ENCODE results near the gene TNFAIP8L1. TPM values are rescaled to one million over a fixed set of nuclear protein-coding genes. Genes with fewer than 3 reads are reported as not detected.

The TNFAIP8L1 gene
- total RNA-seq, 1 experiment from 2014 or later = 3.6 TPM

DNA sequence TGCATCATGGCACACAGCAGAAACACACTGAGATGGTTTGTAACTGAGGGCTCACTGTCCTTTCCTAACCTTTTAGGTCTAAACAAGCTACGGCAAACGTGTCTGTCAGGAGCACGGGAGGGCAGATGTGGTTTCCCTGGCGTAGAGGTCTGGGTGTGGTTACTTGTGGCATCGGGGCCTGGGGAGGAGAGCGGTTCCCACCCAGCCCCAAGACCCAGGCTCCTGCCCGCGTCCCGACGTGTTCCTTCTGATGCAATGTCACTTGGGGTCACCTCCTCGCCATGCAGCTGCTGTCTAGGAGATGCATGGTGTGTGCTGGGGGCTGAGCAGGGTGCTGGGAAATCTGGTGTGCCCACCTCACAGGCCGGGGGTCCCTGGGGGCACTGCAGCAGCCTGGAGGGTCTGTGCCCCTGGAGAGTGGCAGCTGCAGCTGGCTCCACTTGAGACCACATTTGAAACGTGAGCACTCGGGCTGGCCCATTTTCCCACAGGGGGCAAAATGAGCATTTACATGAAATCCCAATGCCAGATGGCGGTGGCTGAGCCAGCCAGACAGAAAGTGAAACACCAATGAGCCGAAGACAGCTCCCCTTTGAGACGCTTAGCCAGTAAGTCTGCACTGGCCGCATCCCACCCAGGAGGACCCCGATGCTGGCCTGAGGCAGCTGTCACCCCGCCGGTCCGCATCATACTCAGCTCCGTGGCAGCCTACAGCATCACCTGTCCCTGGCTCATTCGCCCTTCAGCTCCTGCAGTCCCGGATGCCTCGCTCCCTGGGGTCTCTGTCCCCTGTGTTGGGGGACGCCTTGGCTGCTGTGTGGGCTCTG is 53.1 kb downstream of the TNFAIP8L1 start:
- Mint-ChIP-seq H3K4me3 (ENCODE audit: unreplicated experiment) (no peak overlapping the region), H3K27ac (ENCODE audit: low read depth, unreplicated experiment) (peak overlapping the region; percentile 93), H3K4me1 (ENCODE audit: insufficient read depth, unreplicated experiment) (peaks cover 26% of the 10 kb centered on the region), H3K27me3 (ENCODE audit: insufficient read depth, unreplicated experiment) (no peaks in the 10 kb centered on the region), H3K36me3 (ENCODE audit: insufficient read depth, unreplicated experiment) (peaks cover 82% of the 10 kb centered on the region), H3K9me3 (ENCODE audit: unreplicated experiment) (no peaks in the 10 kb centered on the region)
- ChIA-PET POLR2A (interaction anchor here (2.8 to 5.9 kb wide), 2 partner anchors 21 to 22 kb away, joined by 26 to 62 read pairs; partner anchors contain the start of gene MYDGF), CTCF (interaction anchor here (1.5 kb wide), 1 partner anchor 99 kb away, joined by 6 read pairs; the partner anchor contains the start of gene FEM1A)
- no peak for DNase-seq (ENCODE audit: unreplicated experiment)
- intact Hi-C loops (cut with micrococcal nuclease) = no loop called here
- TF ChIP-seq, protein P1, sequence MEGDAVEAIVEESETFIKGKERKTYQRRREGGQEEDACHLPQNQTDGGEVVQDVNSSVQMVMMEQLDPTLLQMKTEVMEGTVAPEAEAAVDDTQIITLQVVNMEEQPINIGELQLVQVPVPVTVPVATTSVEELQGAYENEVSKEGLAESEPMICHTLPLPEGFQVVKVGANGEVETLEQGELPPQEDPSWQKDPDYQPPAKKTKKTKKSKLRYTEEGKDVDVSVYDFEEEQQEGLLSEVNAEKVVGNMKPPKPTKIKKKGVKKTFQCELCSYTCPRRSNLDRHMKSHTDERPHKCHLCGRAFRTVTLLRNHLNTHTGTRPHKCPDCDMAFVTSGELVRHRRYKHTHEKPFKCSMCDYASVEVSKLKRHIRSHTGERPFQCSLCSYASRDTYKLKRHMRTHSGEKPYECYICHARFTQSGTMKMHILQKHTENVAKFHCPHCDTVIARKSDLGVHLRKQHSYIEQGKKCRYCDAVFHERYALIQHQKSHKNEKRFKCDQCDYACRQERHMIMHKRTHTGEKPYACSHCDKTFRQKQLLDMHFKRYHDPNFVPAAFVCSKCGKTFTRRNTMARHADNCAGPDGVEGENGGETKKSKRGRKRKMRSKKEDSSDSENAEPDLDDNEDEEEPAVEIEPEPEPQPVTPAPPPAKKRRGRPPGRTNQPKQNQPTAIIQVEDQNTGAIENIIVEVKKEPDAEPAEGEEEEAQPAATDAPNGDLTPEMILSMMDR (IDR thresholded peaks at IDR 0.05; ENCODE audit: unreplicated experiment) = no peak
- no TSS peak for BruUV-seq (replicated peaks)

DNA sequence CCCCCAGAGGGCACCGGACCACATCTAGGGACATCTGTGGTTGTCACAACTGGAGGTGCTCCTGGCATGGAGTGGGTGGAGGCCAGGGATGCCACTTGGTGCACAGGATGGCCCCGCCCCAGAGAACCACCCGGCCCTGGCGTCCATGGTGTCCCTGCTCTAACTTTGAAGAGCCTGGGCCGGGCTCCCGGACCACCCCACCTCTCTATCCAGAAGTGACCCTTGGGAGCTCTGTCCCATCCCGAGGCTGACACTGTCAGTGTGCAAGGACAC is 53.7 kb downstream of the TNFAIP8L1 start:
- peaks cover 81% of the 10 kb centered on the region for H3K36me3 Mint-ChIP-seq (ENCODE audit: insufficient read depth, unreplicated experiment)
- TF ChIP-seq, protein P1 (IDR thresholded peaks at IDR 0.05; ENCODE audit: unreplicated experiment) = no peak
- H3K27me3 Mint-ChIP-seq (ENCODE audit: insufficient read depth, unreplicated experiment) = no peaks in the 10 kb centered on the region
- ChIA-PET POLR2A (interaction anchor here (2.8 to 5.9 kb wide), 3 partner anchors 20 to 32 kb away, joined by 23 to 62 read pairs (median 26); partner anchors contain the start of genes DPP9 and MYDGF), CTCF (interaction anchor here (0.7 to 1.5 kb wide), 2 partner anchors 98 to 107 kb away, joined by 3 to 6 read pairs; partner anchors contain the start of gene FEM1A)
- intact Hi-C loops (cut with micrococcal nuclease) = no loop called here
- BruUV-seq (replicated peaks) = no TSS peak
- peaks cover 26% of the 10 kb centered on the region for H3K4me1 Mint-ChIP-seq (ENCODE audit: insufficient read depth, unreplicated experiment)
- peak overlapping the region; percentile 93 for H3K27ac Mint-ChIP-seq (ENCODE audit: low read depth, unreplicated experiment)
- no peak overlapping the region for H3K4me3 Mint-ChIP-seq (ENCODE audit: unreplicated experiment)
- DNase-seq (ENCODE audit: unreplicated experiment) = no peak
- no peaks in the 10 kb centered on the region for H3K9me3 Mint-ChIP-seq (ENCODE audit: unreplicated experiment)

DNA sequence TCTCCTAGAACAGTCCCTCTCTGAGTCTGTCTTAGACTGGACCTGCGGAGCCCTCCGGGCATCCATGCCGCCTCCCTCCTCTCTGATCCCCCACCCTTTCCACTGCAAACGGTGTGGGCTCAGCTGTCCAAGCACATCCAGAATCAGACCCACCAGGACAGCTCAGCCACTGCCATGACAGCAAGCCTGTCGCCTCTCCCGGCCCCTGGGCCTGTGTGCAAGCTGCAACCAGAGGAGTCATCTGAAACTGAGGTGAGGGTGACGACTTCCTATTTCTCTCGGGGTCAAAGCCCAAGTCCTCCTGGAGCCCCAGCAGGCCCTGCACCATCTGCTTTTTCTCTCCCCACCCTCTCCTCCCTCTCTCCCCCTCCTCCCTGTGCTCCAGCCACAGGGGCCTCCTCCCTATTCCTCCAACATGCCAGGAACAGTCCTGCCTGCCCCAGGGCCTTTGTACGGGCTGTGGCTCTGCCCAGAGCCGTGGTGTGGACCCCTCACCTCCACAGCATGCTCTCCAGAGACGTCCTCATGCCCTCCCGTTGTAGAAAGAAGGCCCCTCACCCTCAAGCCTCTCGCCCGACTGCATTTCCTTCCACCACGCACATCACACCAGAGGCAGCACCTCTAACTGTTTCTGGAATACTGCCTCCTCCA is 54.3 kb downstream of the TNFAIP8L1 start:
- no peaks in the 10 kb centered on the region for H3K27me3 Mint-ChIP-seq (ENCODE audit: insufficient read depth, unreplicated experiment)
- H3K4me1 Mint-ChIP-seq (ENCODE audit: insufficient read depth, unreplicated experiment) = peaks cover 26% of the 10 kb centered on the region
- peak overlapping the region; percentile 70 for H3K4me3 Mint-ChIP-seq (ENCODE audit: unreplicated experiment)
- TF ChIP-seq, protein P1 (IDR thresholded peaks at IDR 0.05; ENCODE audit: unreplicated experiment) = no peak
- ChIA-PET CTCF (interaction anchor here (0.7 to 1.5 kb wide), 2 partner anchors 98 to 106 kb away, joined by 3 to 6 read pairs; partner anchors contain the start of gene FEM1A), POLR2A (interaction anchor here (0.6 to 5.9 kb wide), 12 partner anchors 14 to 447 kb away, joined by 3 to 62 read pairs (median 6); partner anchors contain the start of genes DPP9, FEM1A, MYDGF and YJU2)
- H3K9me3 Mint-ChIP-seq (ENCODE audit: unreplicated experiment) = no peaks in the 10 kb centered on the region
- BruUV-seq (replicated peaks) = no TSS peak
- intact Hi-C loops (cut with micrococcal nuclease) = loop anchor here (1.0 kb wide), 2 partner anchors 20 to 23 kb away; partner anchors contain the start of gene MYDGF
- peak overlapping the region; percentile 93 for H3K27ac Mint-ChIP-seq (ENCODE audit: low read depth, unreplicated experiment)
- H3K36me3 Mint-ChIP-seq (ENCODE audit: insufficient read depth, unreplicated experiment) = peaks cover 81% of the 10 kb centered on the region
- DNase-seq (ENCODE audit: unreplicated experiment) = no peak
